HCT116 (cell line): ENCODE measurements around the gene GDI1. TPM values are rescaled to one million over a fixed set of nuclear protein-coding genes. Genes with fewer than 3 reads are reported as not detected.

Experiments used
- ATAC-seq: fragments of 200-7000 bp; cut with Tn5 transposase; 2 replicates; pipeline ENCODE4 v1.9.1; 2020; ENCODE audit warnings: mild to moderate bottlenecking, moderate library complexity
- BruUV-seq: library from RNA; stranded (reverse); fragments of 400-500 nt; replicated peaks from 2 replicates; lab custom pipeline; 2021; lab: Mats Ljungman, UMichigan
- CTCF ChIA-PET: fragments of 300-600 bp; sonication (Branson Sonifier 250); formaldehyde crosslinking; loops from one replicate; lab custom pipeline; 2021; ENCODE audit warnings: antibody characterized with exemption; lab: Charles Lee
- POLR2A ChIA-PET: fragments of 300-600, 350-600 bp; sonication (Branson Sonifier 250); formaldehyde crosslinking; loops from one replicate; lab custom pipeline; 2021; ENCODE audit warnings: antibody characterized with exemption; lab: Charles Lee
- RAD21 ChIA-PET, 2 experiments: fragments of 300-600 bp; sonication (Branson Sonifier 250); formaldehyde crosslinking; loops; one replicate each; lab custom pipeline; 2023; ENCODE audit warnings: low total read pairs in 2 of 2; ENCODE audit not compliant: uncharacterized antibody in 2 of 2, unreplicated experiment in 2 of 2, low non-redundant PET in 1 of 2; lab: Charles Lee
- DNase-seq: peaks from one replicate; pipeline ENCODE4 v3.0.0-alpha.2; 2010; ENCODE audit warnings: low read depth, low spot score
- H2AFZ ChIP-seq: fragments of 200-600 bp; shearing (Covaris generic), sonication (generic); 2 replicates; pipeline ENCODE4 v1.6.1; 2017; ENCODE audit warnings: low read depth, mixed run types, mixed read lengths, antibody characterized with exemption, low read length; ENCODE audit not compliant: poor library complexity, severe bottlenecking
- H3K27ac ChIP-seq: 2 replicates; pipeline ENCODE4 v1.5.1; 2012; ENCODE audit warnings: low read depth, low read length
- H3K27me3 ChIP-seq: fragments of 200-600 bp; sonication (generic); 2 replicates; pipeline ENCODE4 v1.6.1; 2016; ENCODE audit warnings: mixed run types, low read length, mixed read lengths; ENCODE audit not compliant: insufficient read depth
- H3K36me3 ChIP-seq, 2 experiments: fragments of 200-500 bp in 1 of 2; fragments of 200-600 bp in 1 of 2; sonication (Bioruptor generic) in 1 of 2; sonication (generic) in 1 of 2; 2 replicates each; pipeline versions ENCODE4 v1.5.1 to v1.6.1; 2014 to 2016; ENCODE audit warnings: low read length in 2 of 2, inconsistent platforms in 1 of 2, mixed read lengths in 1 of 2, mixed run types in 1 of 2; ENCODE audit not compliant: insufficient read depth in 2 of 2, control insufficient read depth in 1 of 2
- H3K4me1 ChIP-seq, 2 experiments: fragments of 200-600 bp in 1 of 2; sonication (generic) in 1 of 2; 2 replicates each; pipeline versions ENCODE4 v1.5.1 to v1.6.1; 2012 to 2017; ENCODE audit warnings: low read length in 2 of 2, inconsistent platforms in 1 of 2, mild to moderate bottlenecking in 1 of 2, mixed read lengths in 1 of 2, mixed run types in 1 of 2, moderate library complexity in 1 of 2; ENCODE audit not compliant: insufficient read depth in 2 of 2, control insufficient read depth in 1 of 2
- H3K4me2 ChIP-seq: fragments of 200-600 bp; sonication (generic); 2 replicates; pipeline ENCODE4 v1.6.1; 2017; ENCODE audit warnings: mixed run types, low read length, mixed read lengths
- H3K4me3 ChIP-seq, 2 experiments: fragments of 200-600 bp in 1 of 2; sonication (generic) in 1 of 2; replicated peaks in 1 of 2; 2 replicates each; pipeline ENCODE4 v1.5.1; 2011 to 2016; ENCODE audit warnings: low read length in 2 of 2, control low read depth in 1 of 2, low read depth in 1 of 2, mild to moderate bottlenecking in 1 of 2, mixed read lengths in 1 of 2, mixed run types in 1 of 2
- H3K79me2 ChIP-seq: fragments of 200-600 bp; sonication (generic); 2 replicates; pipeline ENCODE4 v1.6.1; 2017; ENCODE audit warnings: mild to moderate bottlenecking, mixed run types, low read length, moderate library complexity, mixed read lengths; ENCODE audit not compliant: insufficient read depth
- H3K9ac ChIP-seq: fragments of 200-600 bp; sonication (generic); 2 replicates; pipeline ENCODE4 v1.6.1; 2016; ENCODE audit warnings: low read length, mixed read lengths
- H3K9me2 ChIP-seq: fragments of 200-600 bp; sonication (generic), shearing (Covaris generic); 2 replicates; pipeline ENCODE4 v1.6.1; 2017; ENCODE audit warnings: mixed run types, mild to moderate bottlenecking, moderate library complexity; ENCODE audit not compliant: insufficient read depth
- H3K9me3 ChIP-seq, 2 experiments: fragments of 200-500 bp in 1 of 2; fragments of 200-600 bp in 1 of 2; sonication (Bioruptor generic) in 1 of 2; sonication (generic) in 1 of 2; 2 replicates each; pipeline ENCODE4 v1.6.1; 2014 to 2017; ENCODE audit warnings: low read length in 2 of 2, mixed read lengths in 2 of 2, inconsistent platforms in 1 of 2, low read depth in 1 of 2, mild to moderate bottlenecking in 1 of 2, mixed run types in 1 of 2, moderate library complexity in 1 of 2; ENCODE audit not compliant: control insufficient read depth in 1 of 2, insufficient read depth in 1 of 2
- H4K20me1 ChIP-seq: fragments of 200-600 bp; sonication (generic), shearing (Covaris generic); 2 replicates; pipeline ENCODE4 v1.6.1; 2017; ENCODE audit warnings: mixed run types, mild to moderate bottlenecking, moderate library complexity; ENCODE audit not compliant: insufficient read depth
- EGR1 ChIP-seq: IDR thresholded peaks from 2 replicates; pipeline ENCODE4 v1.6.1; 2012; ENCODE audit warnings: low read depth
- EZH2 ChIP-seq: fragments of 200-600 bp; sonication (generic); IDR thresholded peaks from 2 replicates; pipeline ENCODE4 v1.6.1; 2017; ENCODE audit warnings: antibody characterized with exemption, mixed run types
- POLR2AphosphoS5 ChIP-seq: IDR thresholded peaks from 2 replicates; pipeline ENCODE4 v1.6.1; 2011; ENCODE audit warnings: mild to moderate bottlenecking, low read depth, low read length, moderate library complexity
- SIN3A ChIP-seq: IDR thresholded peaks from 2 replicates; pipeline ENCODE4 v1.6.1; 2012; ENCODE audit warnings: low read depth
- ZBTB33 ChIP-seq: IDR thresholded peaks from 2 replicates; pipeline ENCODE4 v1.6.1; 2011; ENCODE audit warnings: mild to moderate bottlenecking, low read length, moderate library complexity; ENCODE audit not compliant: insufficient replicate concordance; ENCODE audit errors: extremely low read depth
- intact Hi-C: fragments of 100-400 bp; cut with micrococcal nuclease; formaldehyde crosslinking; loops from 2 replicates; pipeline ENCODE4 v1.10.0; 2022
- total RNA-seq: library from RNA; stranded (reverse); gene quantifications from one replicate; pipeline ENCODE4 v1.2.1, GENCODE V29; 2021; ENCODE audit not compliant: unreplicated experiment
- TF ChIP-seq, protein P1 (sequence below): IDR thresholded peaks from 2 replicates; pipeline ENCODE4 v1.6.1; 2012

The GDI1 gene
- total RNA-seq, 1 experiment from 2014 or later: 122 TPM

GRCh38 chrX:154468217-154468616 lies 31.3 kb downstream of the GDI1 start:
- TF ChIP-seq EGR1 (no peak), ZBTB33 (no peak)
- BruUV-seq: no TSS peak
- Histone ChIP-seq H3K9me3 (no peaks in the 10 kb centered on the region), H3K27me3 (no peaks in the 10 kb centered on the region), H3K79me2 (no peaks in the 10 kb centered on the region), H3K9me2 (no peaks in the 10 kb centered on the region), H3K36me3 (peaks cover 2 to 4% of the 10 kb centered on the region in 2 experiments; a peak in 1 of 4 replicates), H3K27ac (no peak overlapping the region), H3K4me3 (no peak overlapping the region), H4K20me1 (no peaks in the 10 kb centered on the region), H3K4me2 (no peak overlapping the region), H3K9ac (no peak overlapping the region), H2AFZ (no peak overlapping the region), H3K4me1 (no peaks in the 10 kb centered on the region)
- RAD21 ChIA-PET: no interaction called here
- no peak for ATAC-seq
- CTCF ChIA-PET: no interaction called here
- DNase-seq: no peak
- POLR2A ChIA-PET: no interaction called here
- intact Hi-C loops: no loop called here

DNA sequence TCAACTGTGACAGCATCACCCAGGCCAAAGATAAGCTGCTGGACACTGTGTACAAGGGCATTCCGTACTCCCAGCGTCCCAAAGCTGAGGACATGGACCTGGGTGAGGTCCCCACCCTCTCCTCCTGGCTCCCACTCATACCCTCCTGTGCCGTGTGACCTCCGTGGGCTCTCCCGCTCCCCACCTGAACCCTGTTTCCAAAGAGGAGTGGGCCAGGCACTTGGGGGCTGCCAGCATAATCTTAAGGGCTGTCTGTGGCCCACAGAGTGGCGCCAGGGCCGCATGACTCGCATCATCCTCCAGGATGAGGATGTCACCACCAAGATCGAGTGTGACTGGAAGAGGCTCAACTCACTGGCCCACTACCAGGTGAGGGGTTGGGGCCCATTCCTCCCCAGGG lies 32.2 kb downstream of the GDI1 start:
- peaks cover 2 to 3% of the 10 kb centered on the region in 2 experiments; a peak in 1 of 4 replicates for H3K36me3 ChIP-seq

More for the DNA sequence above, 32.2 kb downstream of the GDI1 start:
- H3K9me2 ChIP-seq: no peaks in the 10 kb centered on the region
- no peak for DNase-seq
- no peak overlapping the region for H3K9ac ChIP-seq
- no peaks in the 10 kb centered on the region for H4K20me1 ChIP-seq
- no peak overlapping the region for H3K27ac ChIP-seq
- no peaks in the 10 kb centered on the region for H3K27me3 ChIP-seq
- H3K4me1 ChIP-seq: no peaks in the 10 kb centered on the region
- no peaks in the 10 kb centered on the region for H3K9me3 ChIP-seq
- ChIA-PET POLR2A (no interaction called here), CTCF (no interaction called here), RAD21 (no interaction called here)
- TF ChIP-seq ZBTB33 (no peak), EZH2 (no peak), POLR2AphosphoS5 (no peak), SIN3A (no peak)
- TF ChIP-seq, protein P1, sequence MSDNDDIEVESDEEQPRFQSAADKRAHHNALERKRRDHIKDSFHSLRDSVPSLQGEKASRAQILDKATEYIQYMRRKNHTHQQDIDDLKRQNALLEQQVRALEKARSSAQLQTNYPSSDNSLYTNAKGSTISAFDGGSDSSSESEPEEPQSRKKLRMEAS: no peak
- no peaks in the 10 kb centered on the region for H3K79me2 ChIP-seq
- H2AFZ ChIP-seq: no peak overlapping the region
- ATAC-seq: no peak
- H3K4me3 ChIP-seq: no peak overlapping the region
- no peak overlapping the region for H3K4me2 ChIP-seq
- intact Hi-C loops: no loop called here
- BruUV-seq: no TSS peak
